ENCODE measurements around the gene FGF11.

The FGF11 gene

DNA sequence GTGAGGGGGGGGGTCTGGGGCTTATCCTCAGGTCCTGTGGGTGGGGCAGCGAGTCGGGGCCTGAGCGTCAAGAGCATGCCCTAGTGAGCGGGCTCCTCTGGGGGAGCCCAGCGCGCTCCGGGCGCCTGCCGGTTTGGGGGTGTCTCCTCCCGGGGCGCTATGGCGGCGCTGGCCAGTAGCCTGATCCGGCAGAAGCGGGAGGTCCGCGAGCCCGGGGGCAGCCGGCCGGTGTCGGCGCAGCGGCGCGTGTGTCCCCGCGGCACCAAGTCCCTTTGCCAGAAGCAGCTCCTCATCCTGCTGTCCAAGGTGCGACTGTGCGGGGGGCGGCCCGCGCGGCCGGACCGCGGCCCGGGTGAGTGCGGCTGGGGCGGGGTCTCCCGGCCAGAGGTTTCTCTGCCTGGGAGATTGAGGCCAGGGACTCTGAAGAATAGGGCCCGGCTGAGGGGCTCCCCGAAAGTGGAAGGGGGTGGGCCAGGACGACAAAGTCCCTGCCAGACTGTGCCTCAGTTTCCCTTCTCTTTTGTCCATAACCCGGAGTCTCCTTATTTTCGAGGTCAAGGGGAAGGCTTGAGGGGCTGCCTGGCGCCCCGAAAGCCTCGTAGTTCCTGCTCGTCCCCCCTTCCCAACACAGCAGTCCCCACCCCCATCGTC is at the start of gene FGF11:
Gene FGF11, plus strand, starts transcription at position 51 of the 651 bp plus-strand sequence. Its CDS starts 109 bp downstream, at position 160.
- no peak for ATAC-seq
- DNase-seq: peak; percentile 25

DNA sequence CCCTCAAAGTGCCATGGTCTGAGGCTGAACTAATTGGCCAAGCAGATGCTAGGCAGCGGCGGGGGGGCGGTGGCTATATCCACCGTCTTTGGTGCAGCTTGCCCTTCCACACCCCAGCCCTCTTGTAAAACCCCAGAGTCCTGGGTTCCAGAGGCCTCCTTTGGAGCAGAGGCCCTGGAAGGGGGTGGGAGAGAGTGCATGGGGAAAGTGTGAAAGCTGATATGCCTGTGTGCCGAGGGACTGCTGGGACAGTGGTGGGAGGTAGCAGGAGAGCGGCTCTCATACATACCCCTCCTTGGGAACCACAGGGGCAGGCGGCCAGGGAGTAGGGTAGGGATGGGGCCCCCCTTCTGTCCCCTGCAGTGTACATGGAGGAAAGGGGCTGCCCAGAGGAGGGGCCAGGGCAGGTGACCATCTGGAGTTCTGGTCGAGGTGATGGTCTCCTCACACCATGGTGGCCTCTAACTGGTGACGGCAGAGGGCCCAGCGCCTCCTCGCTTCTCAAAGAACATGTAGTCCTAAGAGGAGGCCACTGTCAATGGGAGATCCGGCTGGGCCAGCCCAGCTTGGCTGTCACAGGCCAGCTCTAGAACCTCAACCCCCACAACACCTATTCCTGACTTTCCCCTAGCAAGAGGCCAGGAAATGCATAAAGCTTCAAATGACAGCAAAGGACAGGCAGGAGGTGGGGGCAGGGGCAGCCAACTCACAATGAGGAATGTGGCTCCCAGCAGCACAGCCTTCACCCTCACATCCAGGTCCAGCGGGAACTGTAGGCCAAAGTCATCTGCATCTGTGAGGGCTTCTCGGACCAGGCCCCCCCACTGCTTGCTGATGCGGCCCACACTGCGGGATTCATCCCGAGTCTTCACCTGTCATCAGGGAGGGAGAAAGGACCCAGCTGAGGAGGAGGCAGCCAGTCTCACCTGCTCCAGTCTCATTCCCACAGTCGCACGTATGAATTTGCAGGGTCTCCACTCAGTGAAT is 49.1 kb upstream of the FGF11 start:
- ATAC-seq (no peak), DNase-seq (no peak)

DNA sequence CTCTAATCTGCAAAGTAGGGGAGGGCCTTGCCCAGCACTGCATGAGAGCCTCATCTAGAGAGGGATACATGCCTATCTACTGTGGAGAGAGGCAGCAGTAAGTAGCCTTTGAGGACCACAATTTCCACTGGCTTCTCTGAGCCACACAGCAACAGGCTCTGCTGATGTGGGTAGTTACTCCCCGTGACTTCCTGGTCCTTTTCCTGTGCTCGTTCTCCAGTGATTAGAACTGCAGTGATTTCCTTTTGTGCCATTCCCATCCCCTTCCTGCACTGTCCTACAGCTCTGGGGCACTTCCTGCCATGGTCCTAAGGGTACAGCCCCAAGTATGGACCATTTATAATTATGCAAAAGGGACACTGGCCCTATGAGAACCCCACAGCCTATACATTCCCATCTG is 48.0 kb upstream of the FGF11 start:
- DNase-seq (no peak), ATAC-seq (no peak)

DNA sequence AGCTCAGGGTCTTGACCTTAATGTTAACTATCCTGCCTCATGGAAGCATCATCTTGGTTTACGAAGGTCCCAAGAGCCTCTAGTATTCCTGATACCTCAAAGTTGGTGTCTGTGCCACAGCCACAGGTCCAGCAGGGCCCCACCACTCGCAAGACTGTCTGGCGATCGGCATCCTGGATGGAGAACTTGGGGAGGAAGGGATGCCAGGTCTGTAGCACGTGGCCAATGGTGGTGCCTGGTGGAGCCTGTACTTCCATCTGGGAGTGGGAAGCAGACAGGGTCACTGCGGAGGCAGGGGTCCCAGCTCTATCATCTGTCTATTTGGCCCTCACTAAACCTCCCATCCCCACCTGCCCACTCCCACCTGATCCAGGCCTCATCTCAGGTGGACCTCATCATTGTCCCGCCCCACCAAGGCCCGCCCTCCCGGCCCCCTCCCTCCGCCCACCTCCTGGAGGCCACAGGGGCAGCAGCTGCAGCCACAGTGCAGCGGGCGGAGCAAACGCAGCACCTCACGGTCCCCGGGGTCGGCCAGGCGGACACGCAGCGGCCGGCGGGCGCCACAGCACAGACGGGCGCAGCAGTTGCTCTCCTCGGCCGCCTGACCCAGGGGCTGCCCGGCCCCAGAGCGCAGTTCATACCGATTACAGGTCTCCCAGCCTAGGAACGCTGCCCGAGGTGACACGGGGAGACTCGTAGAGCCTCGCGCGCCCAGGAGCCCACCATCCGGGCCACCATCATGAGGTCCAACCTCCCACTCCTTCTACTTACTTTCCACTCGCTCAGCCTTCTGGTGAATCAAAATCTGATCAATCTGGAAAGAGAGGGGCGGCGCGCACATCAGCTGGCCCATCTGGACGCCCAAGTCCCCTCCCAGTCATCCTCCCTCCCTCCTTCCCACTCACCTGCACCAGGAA is 46.4 kb upstream of the FGF11 start:
- ATAC-seq (no peak), DNase-seq (no peak)

DNA sequence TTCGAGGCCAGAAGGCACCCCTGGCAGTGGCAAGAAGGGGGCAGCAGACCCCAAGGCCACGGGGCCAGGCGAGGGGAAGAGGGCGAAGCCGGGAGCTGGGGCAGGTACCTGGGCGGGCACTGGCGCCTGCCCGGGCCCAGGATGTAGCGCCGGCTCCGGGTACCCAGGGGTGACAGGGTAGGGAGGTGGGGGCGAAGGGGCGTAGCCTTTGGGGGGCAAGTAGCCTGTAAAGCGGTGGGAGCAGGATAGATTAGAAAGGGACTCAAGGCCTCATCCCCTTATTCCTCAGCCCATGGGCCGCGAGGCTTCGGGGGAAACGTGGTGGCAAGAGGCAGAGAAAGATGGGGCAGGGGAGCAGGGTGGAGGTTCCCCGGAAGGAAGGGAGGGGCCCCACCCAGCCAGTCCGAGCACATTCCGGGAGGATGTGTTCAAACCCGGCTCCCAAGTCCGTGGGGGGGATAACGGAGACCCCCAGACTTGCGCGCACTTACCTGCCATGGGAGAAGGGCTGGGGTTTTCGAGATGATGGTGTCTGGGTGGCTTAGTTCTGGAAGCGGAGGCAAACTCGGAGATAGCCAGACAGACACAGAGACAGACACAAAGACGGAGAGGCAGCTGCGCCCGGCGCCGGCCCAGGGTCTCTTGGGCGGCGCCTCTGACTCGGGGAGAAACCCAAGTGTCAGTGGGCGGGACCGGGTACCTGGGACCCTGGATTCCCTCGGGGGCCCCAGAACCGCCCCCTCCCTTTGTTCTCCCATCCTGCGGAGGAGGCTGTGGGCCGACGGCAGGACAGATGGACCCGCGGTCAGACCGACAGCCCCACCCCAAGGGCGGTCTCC is 45.5 kb upstream of the FGF11 start:
- peak; percentile 57 for ATAC-seq
- peak; percentile 66 for DNase-seq

DNA sequence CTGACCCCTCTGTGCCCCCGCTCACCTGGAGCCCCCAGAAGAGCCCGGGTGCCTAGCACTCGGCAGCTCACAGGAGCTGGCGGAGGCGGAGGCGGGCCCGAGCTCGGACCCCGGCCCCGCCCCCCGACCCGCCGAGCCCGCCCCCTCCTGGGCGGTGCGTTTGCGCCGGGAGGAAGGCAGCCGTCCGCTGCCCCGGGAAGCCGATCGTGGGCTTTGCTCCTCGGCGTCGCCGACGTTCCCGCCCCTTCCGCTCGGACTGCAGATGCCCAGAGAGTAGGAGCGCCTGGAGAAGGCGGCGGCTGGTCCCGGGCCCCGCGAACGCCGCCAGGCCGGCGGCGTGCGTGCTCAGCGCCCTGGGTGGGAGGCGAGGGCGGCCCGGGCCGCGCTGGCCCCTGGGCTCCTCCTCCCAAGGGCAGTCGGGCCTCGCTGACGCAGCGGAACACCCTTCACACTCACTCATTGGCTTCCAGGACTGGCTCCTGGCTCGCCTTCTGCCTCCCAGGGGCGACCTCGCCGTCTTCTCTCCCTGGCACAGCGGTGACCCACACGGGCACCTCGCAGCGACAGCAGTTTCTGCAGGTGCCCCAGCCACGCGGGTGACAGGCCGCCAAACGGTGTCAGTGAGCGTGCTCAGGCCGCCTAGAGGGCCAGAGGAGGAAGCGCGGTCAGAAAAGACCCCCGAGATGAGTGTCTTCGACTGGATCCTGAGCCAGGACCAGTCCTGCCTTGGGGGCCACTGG is 44.7 kb upstream of the FGF11 start, which contains the start of gene PLSCR3:
Gene PLSCR3, minus strand, starts transcription at position 74 of the 740 bp plus-strand sequence. CDS start 415 bp downstream, outside the sequence.
- DNase-seq: peak; percentile 90

DNA sequence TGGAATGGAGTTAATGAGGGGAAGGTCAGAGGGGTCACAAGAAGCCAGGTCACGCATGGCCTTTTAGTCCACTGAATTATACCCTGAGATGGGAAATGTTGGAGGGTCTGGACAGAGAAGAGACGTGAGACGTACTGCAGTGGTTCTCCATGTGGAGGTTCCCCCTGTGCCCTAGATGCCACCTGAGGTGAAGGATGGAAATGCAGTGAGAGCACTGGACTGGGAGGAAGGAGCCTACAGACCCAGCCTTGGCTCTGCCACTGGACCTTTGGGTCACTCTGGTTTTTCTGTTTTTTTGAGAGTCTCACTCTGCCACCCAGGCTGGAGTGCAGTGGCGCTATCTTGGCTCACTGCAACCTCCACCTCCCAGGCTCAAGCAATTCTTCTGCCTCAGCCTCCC is 43.2 kb upstream of the FGF11 start:
- ATAC-seq: no peak
- no peak for DNase-seq

More for the DNA sequence above, 44.7 kb upstream of the FGF11 start, which contains the start of gene PLSCR3:
- ATAC-seq: peak; percentile 89

DNA sequence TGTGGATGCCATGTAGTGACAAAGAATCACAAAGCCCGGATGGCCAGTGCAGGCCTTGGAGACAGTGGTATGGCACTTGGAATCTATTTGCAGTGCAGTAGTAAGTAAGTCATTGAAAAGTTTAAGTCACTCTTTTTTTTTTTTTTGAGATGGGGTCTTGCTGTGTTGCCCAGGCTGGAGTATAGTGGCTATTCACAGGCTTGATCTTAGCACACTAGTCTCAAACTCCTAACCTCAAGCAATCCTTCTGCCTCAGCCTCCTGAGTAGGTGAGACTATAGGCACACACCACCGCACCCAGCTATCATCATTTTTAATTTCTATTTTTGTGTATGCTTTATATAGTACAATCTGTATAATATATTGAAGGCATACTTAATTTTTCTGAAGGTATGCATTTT is 40.7 kb upstream of the FGF11 start:
- no peak for ATAC-seq
- DNase-seq: no peak

DNA sequence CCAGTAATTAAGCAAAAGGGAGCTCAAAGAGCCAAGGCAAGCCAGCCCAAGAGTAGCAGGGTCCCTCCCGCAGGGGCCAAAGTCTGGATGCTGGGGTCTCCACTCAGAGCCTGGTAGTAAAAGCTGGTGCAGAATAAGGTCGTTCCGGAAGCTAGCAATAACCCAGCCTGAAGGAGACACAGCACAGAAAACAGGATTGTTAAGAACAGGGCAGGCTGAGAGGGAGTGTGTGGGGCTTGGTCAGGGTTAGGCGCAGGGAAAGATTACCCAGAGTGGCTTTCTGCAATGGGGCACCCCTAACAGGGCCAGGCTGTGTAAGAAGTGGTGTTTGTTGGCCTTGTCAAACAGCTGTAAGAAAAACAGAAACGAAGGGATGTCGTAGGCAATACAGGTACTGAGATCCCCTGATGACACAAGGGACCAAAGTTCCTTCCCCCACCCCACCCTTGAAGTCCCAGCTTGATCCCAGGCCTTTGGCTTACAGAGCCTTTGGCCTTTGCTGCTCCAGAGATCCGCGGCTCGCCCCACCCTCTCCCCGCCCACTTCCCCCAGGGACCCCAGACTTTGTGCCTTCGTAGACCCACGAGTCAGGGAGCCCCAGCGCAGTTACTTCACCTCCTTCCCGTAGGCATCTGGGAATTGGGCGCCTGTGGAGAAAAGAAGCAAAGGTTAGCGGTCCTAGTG is 36.1 kb upstream of the FGF11 start:
- ATAC-seq (no peak), DNase-seq (peak; percentile 43)

DNA sequence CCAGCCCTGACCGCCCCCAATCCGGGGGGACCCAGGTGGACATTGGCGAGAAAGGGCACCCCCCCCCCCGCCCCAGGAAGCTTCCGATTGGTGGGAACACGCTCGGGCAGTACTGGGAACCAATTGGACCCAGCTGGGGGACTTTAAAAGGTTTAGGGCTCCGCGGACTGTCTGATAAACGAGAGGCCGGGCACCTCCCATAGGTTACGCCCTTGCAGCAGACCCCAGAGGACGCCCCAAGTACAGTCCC is 35.7 kb upstream of the FGF11 start:
- DNase-seq: no peak
- ATAC-seq: peak; percentile 16

DNA sequence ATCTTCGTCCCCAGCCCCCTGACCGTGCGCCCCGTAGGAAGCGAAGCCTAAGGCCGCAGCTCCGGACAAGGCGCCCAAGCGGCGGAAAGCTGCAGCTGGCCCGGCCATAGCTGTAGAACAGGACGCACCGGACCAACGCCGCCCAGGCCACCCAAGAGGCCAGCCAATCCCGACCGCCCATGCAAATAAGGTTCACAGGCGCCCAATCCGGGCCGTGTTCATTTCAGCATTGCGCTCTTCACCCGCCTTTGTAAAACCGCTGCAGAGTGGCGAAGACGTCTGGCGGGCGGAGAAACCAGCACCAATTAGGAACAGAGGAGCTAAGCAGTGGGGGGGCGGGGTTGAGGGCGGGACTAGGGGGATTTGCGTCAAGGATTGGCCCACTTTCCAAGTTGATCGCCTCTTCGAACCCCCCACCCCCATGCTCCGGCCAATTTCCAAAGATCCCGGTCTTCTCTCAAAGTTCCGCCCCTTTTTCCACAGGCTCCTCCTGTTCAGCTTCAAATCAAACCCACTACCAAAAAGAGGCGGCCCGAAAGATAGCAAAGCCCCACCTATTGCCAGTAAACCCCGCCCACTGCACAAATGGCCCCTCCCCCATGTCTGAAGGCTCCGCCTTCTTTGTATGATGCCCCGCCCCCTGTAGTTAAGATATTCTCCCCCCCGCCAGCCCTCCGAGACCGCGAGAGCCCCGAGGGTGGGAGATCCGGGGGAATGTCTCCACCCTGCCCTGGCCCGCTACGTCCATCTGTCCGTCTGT is 35.2 kb upstream of the FGF11 start, which contains the start of gene TMEM256:
Gene TMEM256, minus strand, starts transcription at position 121 of the 760 bp plus-strand sequence. Its CDS starts 13 bp downstream, at position 108.
- peak; percentile 95 for ATAC-seq
- peak; percentile 95 for DNase-seq

DNA sequence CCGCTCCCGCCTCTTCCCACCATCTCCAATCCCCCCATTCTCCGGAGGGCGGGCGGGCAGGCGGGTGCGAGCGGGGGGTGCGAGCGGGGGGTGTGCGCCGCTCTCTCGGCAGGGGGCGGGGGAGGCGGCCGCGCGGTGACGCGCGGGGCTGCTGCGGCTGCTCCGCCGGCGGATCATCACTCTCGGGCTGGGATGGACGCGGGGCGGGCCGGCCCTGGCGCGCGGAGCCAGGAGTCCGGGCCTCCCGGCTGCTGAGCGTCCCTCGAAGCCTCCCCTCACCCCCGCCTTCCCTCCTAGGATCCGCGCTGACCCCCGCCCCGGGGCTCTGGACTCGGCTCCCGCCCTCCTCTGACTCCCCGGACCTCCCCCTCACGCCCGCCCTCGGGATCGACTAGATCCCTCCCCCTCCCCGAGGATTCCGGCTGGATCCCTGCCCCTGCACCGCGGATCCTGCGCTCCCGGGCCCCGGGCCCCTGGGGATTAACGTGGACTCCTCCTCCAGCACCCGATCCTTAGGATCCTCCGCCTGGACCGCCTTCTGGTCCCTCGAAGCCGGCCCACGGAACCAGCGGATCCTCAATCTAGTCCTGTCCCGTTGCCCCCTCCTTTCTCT is 34.5 kb upstream of the FGF11 start:
- ATAC-seq (peak; percentile 33), DNase-seq (peak; percentile 73)

DNA sequence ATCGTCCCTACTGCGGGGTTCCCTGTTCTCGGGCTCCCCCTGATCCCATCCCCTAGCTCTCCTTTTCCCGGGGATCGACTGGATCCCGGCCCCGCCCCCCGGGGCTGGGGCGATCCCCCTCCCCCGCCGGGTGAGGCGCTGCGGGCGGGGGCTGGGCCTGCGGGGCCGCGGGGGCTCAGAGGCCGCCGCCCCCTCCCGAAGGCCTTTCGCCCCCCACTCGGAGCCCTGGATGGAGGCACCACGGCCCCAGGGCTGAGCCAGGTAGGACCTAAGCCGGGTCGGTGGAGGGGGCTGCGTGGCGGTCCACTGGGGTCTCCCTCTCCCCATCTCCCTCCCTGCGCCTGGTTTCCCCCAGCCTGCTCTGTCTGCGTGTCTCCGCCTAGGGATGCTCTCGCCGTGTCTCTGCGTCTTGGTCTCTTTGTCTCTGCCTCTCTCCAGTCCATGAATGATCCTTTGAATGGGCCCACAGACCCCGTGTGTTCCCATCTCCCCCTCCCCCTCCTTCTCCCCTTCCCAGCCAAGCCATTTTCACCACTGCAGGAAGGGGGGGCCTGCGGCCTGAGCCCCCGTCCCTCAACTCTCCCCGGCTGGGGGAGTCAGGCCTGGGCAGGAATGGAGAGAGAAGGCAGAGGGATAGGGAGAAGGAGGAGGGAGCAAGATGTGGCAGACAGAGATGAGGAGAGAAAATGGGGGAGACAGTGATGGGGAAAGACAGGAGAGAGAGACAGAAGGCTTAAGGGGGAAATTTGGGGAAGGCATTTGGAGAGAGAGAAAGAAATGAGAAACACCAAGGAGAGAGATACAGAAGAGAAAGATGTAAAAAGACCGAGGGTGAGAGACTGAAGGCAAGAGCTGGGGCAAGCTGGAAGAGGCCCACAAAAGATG is 33.7 kb upstream of the FGF11 start:
- no peak for DNase-seq
- no peak for ATAC-seq

DNA sequence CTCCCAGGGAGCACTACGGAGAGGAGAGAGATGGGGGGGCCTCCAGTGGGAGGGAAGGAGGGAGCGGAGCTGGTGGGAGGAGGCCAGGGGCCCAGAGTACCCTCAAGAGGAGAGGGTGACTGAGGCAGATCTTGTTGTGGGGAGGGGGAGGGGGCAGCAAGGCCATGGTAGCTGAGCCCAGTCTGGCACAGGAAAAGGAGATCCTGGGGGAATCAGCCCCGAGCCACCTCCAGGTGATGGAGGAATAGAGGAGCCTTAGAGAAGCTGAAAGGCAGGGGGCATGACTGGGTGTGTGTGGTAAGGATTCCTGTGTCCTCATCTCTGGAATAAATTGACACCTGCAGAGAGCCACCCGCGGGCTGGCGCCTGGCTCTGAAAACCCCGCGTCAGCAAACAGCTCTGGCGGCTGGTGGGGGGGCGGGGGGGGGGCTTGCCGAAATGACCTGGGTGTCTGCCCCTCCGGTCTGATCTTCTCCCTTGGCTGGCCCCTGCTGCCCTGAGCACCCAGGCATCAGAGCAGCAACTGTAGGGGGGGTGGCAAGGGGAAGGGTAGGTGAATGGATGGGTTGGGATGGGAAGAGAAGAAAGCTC is 33.0 kb upstream of the FGF11 start:
- no peak for ATAC-seq
- DNase-seq: no peak

DNA sequence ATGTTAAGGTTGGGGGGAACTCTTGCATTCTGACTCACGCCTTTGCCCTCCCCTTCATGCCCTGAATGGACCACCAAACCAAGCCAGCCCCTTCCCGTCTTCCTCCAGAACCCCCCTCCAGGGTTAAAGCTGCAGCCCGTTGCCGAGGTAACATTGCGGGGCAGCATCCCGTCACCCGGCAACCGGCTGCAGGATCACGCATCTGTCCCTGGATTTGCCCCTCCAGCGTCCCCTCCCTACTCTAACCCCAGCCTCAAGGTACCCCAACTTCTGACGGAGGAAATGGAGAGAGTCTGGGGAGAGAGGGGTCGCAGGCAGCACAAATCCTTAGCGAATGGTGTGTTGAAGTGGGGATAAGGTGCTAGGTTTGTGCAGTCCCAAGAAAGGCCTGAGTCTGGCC is 32.2 kb upstream of the FGF11 start:
- DNase-seq (no peak), ATAC-seq (no peak)

DNA sequence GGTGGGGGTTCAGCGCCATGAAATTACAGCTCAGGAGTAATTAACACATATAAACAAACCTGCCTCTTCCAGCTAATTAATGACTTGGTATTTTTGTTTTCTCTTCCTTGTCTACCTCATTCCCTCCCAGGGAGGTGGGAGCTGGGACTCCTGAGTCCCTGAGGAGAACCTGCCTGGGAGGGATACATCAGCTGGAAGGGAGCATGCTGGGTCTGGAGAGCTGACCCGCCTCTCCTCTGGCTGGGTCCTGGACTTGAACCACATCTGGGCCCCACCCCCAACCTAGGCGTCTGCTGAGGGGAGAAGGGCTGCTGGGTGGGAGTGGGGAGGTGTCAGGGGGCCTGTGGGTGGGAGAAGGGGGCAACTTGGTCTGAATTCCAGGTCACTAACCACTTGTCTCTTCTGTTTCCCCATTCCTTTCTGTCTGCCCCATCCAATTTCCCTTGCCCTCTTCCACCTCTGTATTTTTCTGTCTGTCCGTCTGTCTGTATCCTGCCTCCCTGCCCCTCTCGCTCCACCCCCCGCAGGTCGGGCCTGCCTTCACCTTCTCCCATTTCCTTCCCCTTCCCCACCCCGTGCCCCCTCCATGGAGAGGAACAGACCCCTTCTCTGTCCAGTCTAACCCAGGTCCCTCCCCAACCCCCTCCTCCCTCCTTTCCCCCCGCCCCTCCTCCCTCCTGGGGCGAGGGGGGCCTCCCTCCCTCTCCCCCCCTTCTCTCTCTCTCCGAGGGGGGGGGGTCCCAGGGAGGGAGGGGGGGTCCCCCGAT is 31.6 kb upstream of the FGF11 start, which contains the start of gene NLGN2:
Gene NLGN2, plus strand, starts transcription at position 361 of the 767 bp plus-strand sequence. CDS start 411 bp downstream, outside the sequence.
- ATAC-seq (no peak), DNase-seq (no peak)

All from stimulated activated naive CD8-positive, alpha-beta T cell treated with anti-CD3 and anti-CD28 coated beads, Interleukin-15, Interleukin-2, amounts not matched to agents 100 U/mL and 50 U/mL, for 24 hours (primary cell).